HG02759 (cell line): ENCODE results near the gene CDC42BPB.

Source experiments
- ATAC-seq: cut with Tn5 transposase; IDR thresholded peaks from one replicate; pipeline ENCODE4 v1.9.1; 2021; ENCODE audit warnings: mild to moderate bottlenecking, moderate library complexity; ENCODE audit not compliant: unreplicated experiment

The CDC42BPB gene

DNA sequence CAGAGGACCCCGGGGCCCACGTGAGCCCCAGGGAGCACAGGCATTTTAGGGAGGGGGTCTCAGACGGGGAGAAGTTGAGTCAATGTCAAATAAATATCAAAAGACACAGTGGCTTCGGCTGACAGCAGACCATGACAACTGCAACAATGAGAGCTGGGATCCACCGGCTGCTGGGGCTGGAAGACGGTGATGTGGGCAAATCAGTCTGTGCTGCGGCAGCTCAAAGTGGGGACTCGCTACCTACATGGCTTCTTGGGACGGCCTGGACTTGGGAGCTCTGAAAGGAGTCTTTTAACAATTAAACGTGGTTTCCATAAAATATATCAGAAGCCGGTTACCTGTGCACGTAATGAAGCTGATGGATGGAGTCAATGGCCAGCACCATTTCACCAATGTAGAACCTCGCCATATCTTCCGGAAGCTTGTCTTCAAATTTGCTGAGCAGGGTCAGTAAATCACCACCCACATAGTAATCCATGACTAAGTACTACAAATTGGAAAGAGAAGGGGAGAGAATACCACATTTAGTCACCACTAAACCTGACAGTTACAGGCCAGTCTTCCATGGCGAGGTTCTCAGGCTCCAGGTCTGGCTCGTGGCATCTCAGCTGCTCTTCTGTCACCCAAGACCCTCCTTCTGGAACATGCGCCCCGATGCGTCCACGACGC is 58.0 kb downstream of the CDC42BPB start:
- no peak for ATAC-seq

DNA sequence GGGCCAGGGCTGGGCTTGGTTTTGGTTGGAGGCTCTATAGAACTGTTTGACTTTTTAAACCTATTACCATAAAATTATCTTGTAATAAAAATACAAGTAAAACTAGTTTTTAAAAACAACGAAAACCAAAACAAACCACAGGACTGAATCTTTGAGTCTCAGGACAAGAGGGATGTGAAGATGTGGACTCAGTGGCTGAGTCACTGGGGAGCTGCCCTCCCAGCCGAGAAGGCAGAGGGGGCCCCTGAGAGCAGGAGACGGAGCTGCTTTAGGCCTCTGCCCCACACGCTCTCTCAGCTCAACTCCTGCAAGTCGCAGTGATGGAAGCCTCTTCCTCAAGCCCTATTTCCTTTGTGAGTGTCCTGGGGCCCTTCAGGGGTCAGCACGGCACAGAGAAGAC is 59.0 kb downstream of the CDC42BPB start:
- ATAC-seq, result no peak

DNA sequence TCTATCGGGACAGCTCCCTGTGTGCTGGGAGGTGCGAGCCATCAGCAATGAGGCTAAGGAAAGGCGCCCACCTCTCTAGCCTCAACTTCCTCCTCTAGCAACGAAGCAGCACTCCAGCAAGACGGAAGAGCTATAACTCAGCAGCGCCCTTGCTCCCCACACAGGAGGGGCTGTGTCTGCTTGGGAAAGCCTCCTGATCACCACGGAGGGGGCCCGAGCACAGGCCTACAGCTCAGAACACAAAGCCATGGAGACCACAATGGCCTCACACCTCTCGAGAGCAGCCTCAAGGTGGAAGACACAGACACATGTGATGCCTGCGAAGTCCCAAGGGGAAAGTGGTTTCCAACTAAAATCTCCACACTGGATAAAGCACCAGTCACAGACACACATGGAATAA is 60.4 kb downstream of the CDC42BPB start:
- no peak for ATAC-seq

DNA sequence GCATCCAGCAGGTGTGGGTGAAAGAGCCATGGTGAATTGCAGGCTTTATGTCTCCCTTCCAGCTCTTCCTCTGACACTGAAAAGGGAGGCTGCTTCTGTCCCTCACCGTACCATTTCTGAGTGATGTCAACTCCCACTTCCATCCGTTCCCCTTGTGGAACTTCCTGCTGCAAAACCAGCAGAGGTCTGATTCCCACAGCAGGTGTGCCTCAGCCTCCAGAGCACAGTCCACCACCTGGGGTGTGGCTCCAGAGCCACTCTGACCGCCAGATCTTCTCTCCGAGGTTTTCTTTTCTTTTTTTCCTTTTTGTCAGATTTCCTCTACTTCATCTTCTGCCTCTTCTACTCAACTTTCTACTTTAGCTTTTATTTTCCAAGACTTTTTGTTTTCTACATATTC is 62.7 kb downstream of the CDC42BPB start:
- no peak for ATAC-seq

DNA sequence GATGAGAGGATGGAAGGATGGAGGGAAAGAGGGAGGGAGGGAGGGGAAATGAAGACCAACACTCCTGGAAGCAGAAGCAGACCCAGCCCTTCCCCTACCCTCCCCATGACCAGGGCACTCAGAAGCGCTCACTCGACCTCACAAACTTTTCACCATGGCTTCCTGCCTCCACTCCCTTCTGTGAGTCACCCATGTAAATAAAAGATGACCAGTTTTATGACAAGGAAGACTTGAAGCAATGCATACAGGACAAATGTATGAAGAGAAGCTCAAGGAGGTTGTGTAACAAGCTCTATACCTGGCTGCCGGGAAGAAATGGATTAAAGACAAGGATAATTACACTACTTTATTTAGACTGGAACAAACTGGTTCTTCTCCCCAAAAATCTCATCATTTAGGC is 63.8 kb downstream of the CDC42BPB start:
- ATAC-seq, result no peak

DNA sequence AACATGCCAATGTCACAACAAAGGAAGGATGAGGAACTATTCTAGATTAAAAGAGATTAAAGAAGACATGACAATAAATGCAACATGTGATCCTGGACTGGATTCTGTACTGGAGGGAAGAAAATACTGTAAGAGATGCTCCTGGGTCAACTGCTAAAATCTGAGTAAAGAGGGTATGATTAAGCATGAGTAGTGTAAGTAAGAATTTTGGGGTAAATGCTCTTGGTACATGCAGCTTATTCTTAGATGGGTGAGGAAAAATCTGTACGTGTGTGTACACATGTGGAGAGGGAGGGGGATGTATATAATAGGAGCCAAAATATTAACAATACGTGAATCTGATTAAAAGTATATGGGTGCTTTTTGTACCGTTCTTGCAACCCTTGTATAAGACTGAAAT is 66.0 kb downstream of the CDC42BPB start:
- ATAC-seq, result no peak

DNA sequence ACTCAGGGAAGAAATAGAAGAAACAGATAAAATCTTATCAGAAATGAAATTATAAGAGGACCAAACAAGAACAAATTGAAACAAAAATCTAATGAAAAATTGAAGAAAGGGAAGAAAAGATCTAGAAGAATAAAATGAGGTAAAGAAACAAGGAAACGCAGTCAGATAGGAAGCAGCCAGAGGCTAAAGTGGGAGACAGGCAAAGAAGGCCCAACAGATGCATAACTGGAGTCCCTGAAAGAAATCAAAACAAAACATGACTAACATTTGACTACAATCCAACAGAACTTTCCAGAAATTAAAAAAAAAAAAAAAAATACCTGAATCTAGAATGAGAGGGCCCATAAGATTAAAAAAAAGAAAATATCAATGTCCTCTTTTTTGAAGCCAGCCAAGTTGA is 69.3 kb downstream of the CDC42BPB start:
- ATAC-seq, result no peak

DNA sequence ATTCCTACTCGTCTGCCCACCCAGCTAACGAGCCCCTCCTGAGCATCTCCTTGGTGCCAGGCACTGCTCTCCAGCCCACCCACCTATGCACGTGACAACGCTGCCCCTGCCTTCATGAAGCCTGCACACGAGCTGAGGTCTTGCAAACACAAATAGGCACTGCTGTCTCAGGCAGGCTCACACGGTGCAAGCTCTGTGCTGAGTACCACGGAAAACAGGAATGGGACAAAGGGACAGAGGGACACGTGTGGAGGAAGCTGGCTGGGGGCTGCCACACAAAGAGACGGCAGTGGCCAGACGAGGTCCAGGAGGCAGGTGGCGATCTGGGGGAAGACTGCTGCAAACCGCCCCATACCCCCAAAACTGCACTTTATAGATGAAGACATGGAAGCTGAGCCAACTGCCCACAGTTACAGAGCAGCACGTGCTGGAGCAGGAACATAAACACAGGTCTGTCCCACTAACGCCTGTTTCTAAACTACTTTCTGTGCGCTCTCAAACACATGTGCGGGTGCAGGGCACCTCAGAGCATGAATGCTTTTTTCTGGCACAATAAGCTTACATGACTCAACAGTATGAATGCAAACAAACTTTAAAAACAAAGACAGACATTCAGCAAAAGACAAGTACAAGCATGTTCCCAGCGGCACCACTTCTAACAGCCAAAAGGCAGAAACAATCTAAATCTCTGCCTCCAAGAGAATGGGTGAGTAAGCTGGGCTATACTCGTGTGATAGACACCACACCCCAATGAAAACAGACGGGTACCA is 70.4 kb downstream of the CDC42BPB start:
- ATAC-seq, result no peak

DNA sequence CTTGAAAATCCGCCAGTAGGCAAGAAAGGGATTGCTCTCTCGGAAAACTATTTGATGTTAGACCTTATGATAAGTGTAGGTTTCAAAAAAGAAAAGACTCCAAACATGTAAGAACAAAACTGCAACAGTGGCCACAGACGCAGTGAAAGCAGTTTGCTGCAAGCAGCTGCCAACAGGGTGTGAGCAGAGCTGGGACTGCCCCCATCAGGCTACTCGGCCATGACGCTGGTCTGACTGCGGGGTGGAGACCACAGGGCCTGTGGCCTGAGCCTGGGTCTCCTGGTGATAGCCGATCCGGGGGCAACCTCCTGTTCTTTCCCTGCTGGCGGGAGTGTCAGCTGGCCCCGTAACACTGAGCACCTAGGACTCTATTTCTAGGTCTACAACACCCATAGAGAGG is 71.7 kb downstream of the CDC42BPB start:
- peak; percentile 80 for ATAC-seq

DNA sequence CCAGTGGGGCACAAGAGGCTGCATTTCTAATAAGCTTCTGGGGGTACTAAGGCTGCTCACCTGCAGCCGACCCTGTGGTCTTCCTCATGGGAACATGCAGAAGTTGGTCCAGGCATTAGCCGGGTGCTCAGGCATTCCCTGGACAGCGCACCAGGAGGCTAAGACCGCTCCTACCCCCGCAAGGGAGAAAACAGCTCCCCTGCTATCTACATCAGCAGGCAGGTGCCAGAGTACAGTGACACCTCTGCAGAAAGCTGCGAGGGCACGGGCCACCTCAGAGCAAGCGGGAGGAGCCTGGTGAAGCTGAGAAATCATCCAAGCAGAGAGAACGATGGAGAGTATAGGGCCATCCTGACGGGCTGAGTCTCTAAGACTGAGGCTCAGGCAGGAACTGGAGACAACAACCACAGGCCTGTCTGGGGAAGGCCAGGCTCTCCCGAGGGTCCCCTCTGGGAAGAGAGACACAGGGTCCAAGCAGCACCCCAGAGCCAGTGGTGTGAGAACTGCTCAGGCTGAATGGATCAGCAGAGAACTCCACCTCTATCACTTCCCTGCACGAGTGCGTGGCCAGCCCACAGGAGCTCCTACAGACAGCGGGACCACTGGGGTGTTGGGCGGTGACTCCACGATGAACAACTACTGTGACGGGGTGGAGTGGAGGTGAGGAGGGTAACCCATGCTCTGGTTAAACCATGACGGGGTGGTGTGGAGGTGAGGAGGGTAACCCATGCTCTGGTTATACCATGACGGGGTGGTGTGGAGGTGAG is 72.8 kb downstream of the CDC42BPB start:
- no peak for ATAC-seq

DNA sequence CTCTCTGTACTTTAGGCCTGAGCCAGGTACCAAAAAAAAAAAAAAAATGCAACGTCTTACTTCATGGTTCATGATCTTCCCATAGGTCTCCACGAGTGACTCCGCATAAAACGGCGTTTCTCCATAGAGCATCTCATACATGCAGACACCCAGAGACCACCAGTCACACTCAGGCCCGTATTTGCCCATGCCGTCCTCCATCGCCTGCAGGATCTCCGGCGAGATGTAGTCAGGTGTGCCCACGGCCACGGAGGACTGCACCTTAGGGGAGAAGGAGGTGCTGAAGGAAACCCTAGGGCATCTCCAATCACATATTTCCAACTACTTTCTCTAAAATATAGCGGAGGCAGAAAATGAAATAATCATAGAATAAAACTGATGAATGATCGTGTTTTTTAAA is 73.9 kb downstream of the CDC42BPB start:
- no peak for ATAC-seq

DNA sequence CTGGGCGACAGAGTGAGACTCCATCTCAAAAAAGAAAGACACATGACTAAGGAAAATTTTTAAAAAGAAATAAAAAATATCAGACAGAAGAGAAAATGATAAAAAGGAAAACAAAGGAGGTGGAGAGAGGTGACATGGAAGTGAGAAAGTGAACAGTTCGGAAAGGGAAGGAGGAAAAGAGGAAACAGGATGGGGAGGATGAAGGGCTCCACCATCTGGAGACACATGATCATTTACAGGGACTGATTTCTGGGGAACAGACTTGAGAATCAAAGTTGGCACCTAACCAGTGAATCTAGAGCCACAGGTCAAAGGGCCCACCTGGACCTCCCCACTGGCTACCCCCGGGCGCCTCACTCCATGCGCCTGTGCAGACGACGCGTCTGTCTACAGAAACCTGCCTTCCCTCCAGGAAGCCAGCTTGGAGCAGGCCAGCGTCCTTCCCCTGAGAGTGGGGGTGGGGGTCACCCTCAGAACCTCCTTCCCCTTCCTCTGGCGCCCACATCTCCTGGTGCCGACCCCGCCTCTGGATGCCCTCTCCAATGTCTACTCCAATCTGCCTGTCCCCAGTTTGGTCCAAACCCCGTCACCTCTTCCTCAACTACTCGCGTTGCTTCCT is 74.4 kb downstream of the CDC42BPB start:
- no peak for ATAC-seq

DNA sequence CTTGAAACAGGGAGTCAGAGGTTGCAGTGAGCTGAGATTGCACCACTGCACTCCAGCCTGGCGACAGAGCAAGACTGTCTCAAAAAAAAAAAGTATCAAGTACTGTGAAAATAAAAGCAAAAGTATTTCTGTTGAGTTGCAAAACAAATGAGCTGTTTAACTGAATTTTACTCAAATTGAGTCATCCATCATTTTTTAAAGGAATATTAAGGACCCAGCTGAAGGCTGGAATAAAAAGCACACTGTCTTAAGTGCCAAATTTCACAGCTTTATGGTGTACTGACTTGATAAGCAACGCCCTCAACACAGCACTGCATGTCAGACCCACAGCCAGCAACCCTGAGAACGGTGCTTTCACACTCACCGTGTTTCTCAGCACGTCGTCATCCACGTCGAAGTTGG is 76.9 kb downstream of the CDC42BPB start:
- ATAC-seq, result no peak

DNA sequence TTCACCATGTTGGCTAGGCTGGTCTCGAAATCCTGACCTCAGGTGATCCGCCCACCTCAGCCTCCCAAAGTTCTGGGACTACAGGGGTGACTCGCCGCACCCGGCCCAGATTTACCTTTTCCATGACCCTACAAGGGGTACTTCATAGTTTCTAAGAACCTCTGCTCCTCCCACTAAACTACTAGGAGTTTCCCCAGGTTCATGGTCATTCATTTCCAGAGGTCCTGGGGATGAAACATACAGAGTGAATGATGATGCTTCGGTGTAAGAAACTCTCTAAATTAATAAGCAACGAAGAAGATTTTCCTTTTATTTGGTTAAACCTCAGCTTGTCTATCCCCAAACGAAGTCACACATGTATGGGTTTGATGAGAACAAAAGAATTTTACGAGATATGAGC is 77.9 kb downstream of the CDC42BPB start:
- ATAC-seq, result no peak

DNA sequence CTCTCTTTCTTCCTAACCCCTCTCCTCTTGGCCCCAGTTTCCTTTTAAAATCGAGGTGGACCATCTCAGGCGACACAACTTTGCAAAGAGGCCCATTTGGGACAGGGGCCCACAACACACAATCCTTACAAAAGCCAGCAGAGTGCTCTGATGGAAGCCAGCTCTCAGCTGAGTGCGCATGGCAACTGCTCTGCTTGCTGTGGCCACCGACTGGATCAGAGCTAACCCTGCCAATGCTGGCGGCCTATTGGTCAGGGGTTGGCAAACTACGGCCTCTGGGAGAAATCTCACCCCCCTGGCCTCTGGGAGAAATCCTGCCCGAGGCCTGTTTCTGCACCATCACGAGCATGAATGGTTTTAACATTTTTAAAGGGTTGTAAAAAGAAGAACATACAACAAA is 79.9 kb downstream of the CDC42BPB start:
- ATAC-seq, result no peak

DNA sequence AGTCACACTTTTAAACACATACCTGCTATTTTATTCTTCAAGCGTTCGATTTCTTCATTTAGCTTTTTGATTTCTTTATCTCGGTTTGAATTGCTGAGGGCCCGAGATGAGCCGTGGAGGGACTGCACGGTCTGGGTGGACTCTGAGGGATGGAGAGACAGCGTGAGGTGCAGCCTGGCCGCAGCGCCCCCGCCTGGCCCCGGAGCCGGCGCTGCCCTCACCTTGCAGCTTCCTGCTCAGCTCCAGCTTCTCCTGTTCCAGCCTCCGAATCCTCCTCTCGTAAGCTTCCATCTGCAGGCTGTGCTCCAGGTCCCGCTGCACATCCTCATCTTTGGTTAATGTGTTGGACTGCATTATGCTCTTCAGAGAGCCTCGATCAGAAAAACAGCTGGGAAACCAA is 81.7 kb downstream of the CDC42BPB start:
- ATAC-seq, result no peak

DNA sequence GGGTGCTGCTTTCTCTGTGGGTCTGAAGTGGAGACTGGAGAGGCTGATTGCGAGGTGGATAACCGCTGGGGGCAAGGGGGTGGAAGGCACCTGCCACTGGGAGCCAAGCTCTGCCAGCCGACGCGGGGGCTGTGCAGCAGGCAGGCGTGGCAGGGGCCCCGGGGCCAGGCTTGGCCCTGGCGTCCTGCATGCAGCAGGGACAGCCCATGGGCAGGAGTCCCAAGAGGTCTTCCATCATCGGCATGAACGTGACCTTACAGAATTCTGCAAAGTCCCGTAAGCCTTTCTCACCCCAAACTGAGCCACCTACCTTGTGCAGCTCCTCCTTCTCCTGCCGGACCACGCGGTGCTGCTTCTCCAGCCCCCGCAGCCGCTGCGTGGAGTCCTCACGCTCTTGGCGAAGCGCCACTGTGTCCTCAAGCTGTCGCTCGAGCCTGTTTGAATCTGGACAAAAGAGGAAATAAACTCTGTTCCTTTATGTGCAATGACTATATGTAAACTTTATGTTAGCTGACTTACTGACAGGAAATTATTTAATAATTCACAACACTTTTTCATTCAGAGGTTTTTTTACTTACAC is 83.6 kb downstream of the CDC42BPB start:
- no peak for ATAC-seq

DNA sequence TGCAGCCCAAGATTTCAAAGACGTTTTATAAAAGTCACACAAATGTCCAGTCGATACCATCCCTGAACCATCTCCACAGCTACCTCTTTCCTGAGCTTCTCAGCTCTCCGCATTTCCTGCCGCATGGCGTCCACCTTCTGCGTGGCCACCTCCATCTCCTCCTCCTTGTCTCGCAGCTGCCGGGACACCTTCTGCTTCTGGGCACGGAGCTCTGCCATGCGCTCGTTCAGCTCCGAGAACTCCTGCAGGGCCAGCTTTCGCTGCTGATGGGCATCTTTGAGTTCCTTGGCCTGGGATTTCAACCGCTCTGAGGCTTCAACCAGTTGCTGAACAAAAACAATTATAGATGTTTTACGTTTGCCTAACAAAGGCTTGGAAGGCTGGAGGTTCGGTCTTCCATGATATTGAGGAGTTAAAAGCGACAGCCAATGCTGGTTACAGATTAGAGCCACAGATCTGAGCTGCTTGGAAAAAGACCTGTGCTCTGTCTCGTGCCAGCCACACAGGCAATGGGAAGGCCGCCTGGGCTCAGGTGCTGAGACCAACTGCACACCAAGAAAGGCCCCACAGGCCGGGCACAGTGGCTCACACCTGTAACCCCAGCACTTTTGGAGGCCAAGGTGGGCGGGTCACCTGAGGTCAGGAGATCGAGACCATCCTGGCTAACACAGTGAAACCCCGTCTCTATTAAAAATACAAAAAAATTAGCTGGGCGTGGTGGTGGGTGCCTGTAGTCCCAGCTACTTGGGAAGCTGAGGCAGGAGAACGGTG is 85.3 kb downstream of the CDC42BPB start:
- no peak for ATAC-seq

DNA sequence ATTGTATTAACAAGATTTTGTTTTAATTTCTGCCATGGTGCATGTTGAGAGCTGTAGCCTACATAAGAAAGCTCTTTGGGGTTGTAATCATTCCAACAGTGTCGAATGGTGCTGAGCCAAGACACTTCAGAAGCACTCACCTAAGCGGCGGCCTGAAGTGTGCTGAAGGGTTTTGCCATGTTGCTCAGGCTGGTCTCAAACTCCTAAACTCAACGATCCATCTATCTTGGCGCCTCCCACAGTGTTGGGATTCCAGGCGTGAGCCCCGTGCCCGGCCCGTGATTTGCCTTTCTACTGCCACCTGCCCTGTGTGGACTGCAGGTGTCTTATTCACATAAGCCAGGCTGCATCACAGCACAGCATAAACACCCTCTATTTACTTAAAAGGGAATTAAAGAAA is 86.0 kb downstream of the CDC42BPB start:
- ATAC-seq, result no peak

DNA sequence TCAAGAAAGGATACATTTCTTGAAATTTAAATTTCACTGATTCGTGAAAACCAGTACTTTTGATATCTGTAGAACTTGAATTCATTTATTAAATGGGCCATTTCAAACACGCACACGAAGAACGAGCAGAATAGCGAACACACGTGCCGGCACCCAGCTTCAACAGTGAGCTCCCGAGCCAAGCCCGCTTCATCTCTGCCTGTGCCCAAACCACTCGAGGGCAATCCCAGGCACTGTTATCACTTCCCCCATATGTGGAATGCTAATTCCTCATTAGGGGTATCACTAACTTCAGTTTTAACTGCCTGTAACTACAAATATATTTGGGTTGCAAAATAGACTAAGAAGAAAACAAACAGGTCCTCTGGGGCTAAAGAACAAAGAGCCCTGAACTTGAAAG is 86.9 kb downstream of the CDC42BPB start:
- ATAC-seq, result no peak
